HG03060 (cell line): ENCODE results near the gene CLDN18.

Experiments
- ATAC-seq: cut with Tn5 transposase; IDR thresholded peaks from one replicate; pipeline ENCODE4 v1.9.1; 2021; ENCODE audit warnings: low read depth, moderate number of reproducible peaks; ENCODE audit not compliant: unreplicated experiment

Gene CLDN18

GRCh38 chr3:138060792-138061191, 50.8 kb downstream of the CLDN18 start:
- ATAC-seq: no peak

GRCh38 chr3:138062037-138062436, 52.1 kb downstream of the CLDN18 start:
- ATAC-seq: no peak

GRCh38 chr3:138062626-138063025, 52.7 kb downstream of the CLDN18 start:
- no peak for ATAC-seq

- no peak for ATAC-seq
Observed at GRCh38 chr3:138063416-138063815, 53.5 kb downstream of the CLDN18 start.

- ATAC-seq: no peak
Observed at GRCh38 chr3:138065949-138066348, 56.0 kb downstream of the CLDN18 start.

GRCh38 chr3:138066383-138066782, 56.4 kb downstream of the CLDN18 start:
- ATAC-seq: peak; percentile 80

- ATAC-seq: no peak
Observed at GRCh38 chr3:138066972-138067371, 57.0 kb downstream of the CLDN18 start.

GRCh38 chr3:138068046-138068445, 58.1 kb downstream of the CLDN18 start:
- ATAC-seq: no peak

- ATAC-seq: no peak
Observed at GRCh38 chr3:138068579-138069174, 58.7 kb downstream of the CLDN18 start.

- ATAC-seq: no peak
Observed at GRCh38 chr3:138070006-138070405, 60.0 kb downstream of the CLDN18 start.

GRCh38 chr3:138072796-138073195, 62.8 kb downstream of the CLDN18 start:
- ATAC-seq: no peak

- no peak for ATAC-seq
Observed at GRCh38 chr3:138078096-138078495, 68.1 kb downstream of the CLDN18 start.

- ATAC-seq: no peak
Observed at GRCh38 chr3:138078901-138079344, 69.0 kb downstream of the CLDN18 start.

- ATAC-seq: no peak
Observed at GRCh38 chr3:138079901-138080300, 69.9 kb downstream of the CLDN18 start.

- ATAC-seq: no peak
Observed at GRCh38 chr3:138081371-138082084, 71.6 kb downstream of the CLDN18 start.

GRCh38 chr3:138082085-138082991, 72.4 kb downstream of the CLDN18 start:
- no peak for ATAC-seq

GRCh38 chr3:138082992-138083386, 73.0 kb downstream of the CLDN18 start:
- ATAC-seq: no peak
